Measurements from ENCODE around the gene PBX2.

PBX2 gene

GRCh38 chr6:32168807-32169591 is 21.0 kb downstream of the PBX2 start:
- no peak for DNase-seq

GRCh38 chr6:32168350-32168749 is 21.7 kb downstream of the PBX2 start:
- DNase-seq, result no peak

- no peak for DNase-seq
These were observed 22.2 kb downstream of the PBX2 start for GRCh38 chr6:32167761-32168262.

- DNase-seq, result no peak
These were observed 22.7 kb downstream of the PBX2 start for GRCh38 chr6:32167154-32167760.

- DNase-seq, result no peak
These were observed 23.5 kb downstream of the PBX2 start for GRCh38 chr6:32166411-32167061.

GRCh38 chr6:32164295-32164694 is 25.7 kb downstream of the PBX2 start, which contains the start of gene EGFL8:
Gene EGFL8 (plus strand): TSS chr6:32164595. CDS start chr6:32166166, 1,571 bp downstream.
- DNase-seq, result no peak

- DNase-seq, result no peak
These were observed 26.3 kb downstream of the PBX2 start for GRCh38 chr6:32163559-32164258.

- DNase-seq, result no peak
These were observed 31.9 kb downstream of the PBX2 start for GRCh38 chr6:32158052-32158451.

- DNase-seq, result no peak
These were observed 33.1 kb downstream of the PBX2 start for GRCh38 chr6:32156891-32157290.

- DNase-seq, result peak; percentile 62
These were observed 35.4 kb downstream of the PBX2 start for GRCh38 chr6:32154514-32155161.

- DNase-seq, result peak; percentile 67
These were observed 36.2 kb downstream of the PBX2 start, which contains the start of gene PPT2 for GRCh38 chr6:32153564-32154513. Gene PPT2 (plus strand): TSS chr6:32154141. CDS start chr6:32154595, 454 bp downstream.

- DNase-seq, result no peak
These were observed 37.0 kb downstream of the PBX2 start for GRCh38 chr6:32152769-32153563.

- DNase-seq, result no peak
These were observed 37.9 kb downstream of the PBX2 start, which contains the start of gene PRRT1 for GRCh38 chr6:32151863-32152768. Gene PRRT1 (minus strand): TSS chr6:32151939. CDS start chr6:32151827, 112 bp downstream.

GRCh38 chr6:32151181-32151862 is 38.7 kb downstream of the PBX2 start:
- no peak for DNase-seq

- DNase-seq, result no peak
These were observed 39.8 kb downstream of the PBX2 start for GRCh38 chr6:32149932-32150870.

GRCh38 chr6:32149092-32149755 is 40.8 kb downstream of the PBX2 start:
- DNase-seq, result no peak

Measured in activated CD4-positive, alpha-beta T cell treated with anti-CD3 and anti-CD28 coated beads, Interleukin-2, amount 50 U/mL, for 16 hours (primary cell).